WTC11 (cell line): ENCODE results near the gene SLC5A10. TPM values are rescaled to one million over a fixed set of nuclear protein-coding genes. Genes with fewer than 3 reads are reported as not detected.

Experiments
- ATAC-seq: fragments of 200-7000 bp; cut with Tn5 transposase; 2 replicates; pipeline ENCODE4 v1.10.0; 2021; ENCODE audit warnings: mild to moderate bottlenecking, moderate library complexity
- CTCF ChIA-PET: fragments of 300-600 bp; sonication (Branson Sonifier 250); formaldehyde crosslinking; loops from one replicate; lab custom pipeline; 2021; ENCODE audit warnings: antibody characterized with exemption; lab: Charles Lee
- POLR2A ChIA-PET: fragments of 350-600 bp; sonication (Branson Sonifier 250); formaldehyde crosslinking; loops from one replicate; lab custom pipeline; 2021; ENCODE audit warnings: antibody characterized with exemption; lab: Charles Lee
- DNase-seq: peaks from one replicate; pipeline ENCODE4 v3.0.0; 2021; ENCODE audit warnings: low spot score
- H3K27ac Mint-ChIP-seq: 2 replicates; pipeline ENCODE4 v1.8.0; 2021; ENCODE audit warnings: mixed read lengths
- H3K27me3 Mint-ChIP-seq: 2 replicates; pipeline ENCODE4 v1.8.0; 2021; ENCODE audit warnings: low read depth, mild to moderate bottlenecking, moderate library complexity, mixed read lengths
- H3K36me3 Mint-ChIP-seq: 2 replicates; pipeline ENCODE4 v1.8.0; 2021; ENCODE audit warnings: mixed read lengths
- H3K4me1 Mint-ChIP-seq: 2 replicates; pipeline ENCODE4 v1.8.0; 2022; ENCODE audit warnings: mixed read lengths
- H3K4me3 Mint-ChIP-seq: 2 replicates; pipeline ENCODE4 v1.8.0; 2021; ENCODE audit warnings: mild to moderate bottlenecking, moderate library complexity, mixed read lengths
- H3K9me3 Mint-ChIP-seq: 2 replicates; pipeline ENCODE4 v1.8.0; 2021; ENCODE audit warnings: mixed read lengths
- EMX1 ChIP-seq: fragments of 250-450 bp; sonication (Bioruptor Pico); IDR thresholded peaks from 2 replicates; pipeline ENCODE4 v1.8.0; 2021; ENCODE audit warnings: mild to moderate bottlenecking
- FOXP4 ChIP-seq: sonication (generic); formaldehyde crosslinking; IDR thresholded peaks from 2 replicates; pipeline ENCODE4 v1.8.0; 2022; ENCODE audit warnings: mild to moderate bottlenecking, missing genetic modification reagents
- GTF2I ChIP-seq: fragments of 250-450 bp; sonication (Bioruptor Pico); conservative IDR thresholded peaks from 2 replicates; pipeline ENCODE4 v1.4.0; 2021; ENCODE audit warnings: mild to moderate bottlenecking
- JAZF1 ChIP-seq: fragments of 250-450 bp; sonication (Bioruptor Pico); IDR thresholded peaks from 2 replicates; pipeline ENCODE4 v1.9.0; 2021; ENCODE audit warnings: moderate library complexity, mild to moderate bottlenecking, inconsistent platforms
- JUN ChIP-seq: sonication (generic); formaldehyde crosslinking; IDR thresholded peaks from 2 replicates; pipeline ENCODE4 v1.8.0; 2023; ENCODE audit warnings: mild to moderate bottlenecking, missing genetic modification reagents
- KAT7 ChIP-seq: sonication (generic); formaldehyde crosslinking; IDR thresholded peaks from 2 replicates; pipeline ENCODE4 v1.8.1; 2023; ENCODE audit warnings: missing genetic modification reagents, mild to moderate bottlenecking, borderline replicate concordance
- MXD4 ChIP-seq: fragments of 250-450 bp; sonication (Bioruptor Pico); IDR thresholded peaks from 2 replicates; pipeline ENCODE4 v1.8.0; 2021; ENCODE audit warnings: mild to moderate bottlenecking, moderate library complexity, borderline replicate concordance
- NFE2L1 ChIP-seq: sonication (generic); formaldehyde crosslinking; IDR thresholded peaks from 2 replicates; pipeline ENCODE4 v1.8.1; 2023; ENCODE audit warnings: missing genetic modification reagents
- SMAD4 ChIP-seq: sonication (generic); formaldehyde crosslinking; IDR thresholded peaks from 2 replicates; pipeline ENCODE4 v1.8.0; 2022; ENCODE audit warnings: mild to moderate bottlenecking, missing genetic modification reagents
- SP1 ChIP-seq: sonication (generic); formaldehyde crosslinking; conservative IDR thresholded peaks from 2 replicates; pipeline ENCODE4 v1.8.1; 2022; ENCODE audit warnings: missing genetic modification reagents
- ZNF219 ChIP-seq: sonication (generic); formaldehyde crosslinking; IDR thresholded peaks from 2 replicates; pipeline ENCODE4 v1.8.0; 2023; ENCODE audit warnings: missing genetic modification reagents, mild to moderate bottlenecking, borderline replicate concordance
- ZNF416 ChIP-seq: fragments of 250-450 bp; sonication (Bioruptor Pico); IDR thresholded peaks from 2 replicates; pipeline ENCODE4 v1.9.0; 2021; ENCODE audit warnings: mild to moderate bottlenecking, inconsistent platforms
- ZNF425 ChIP-seq: fragments of 250-450 bp; sonication (Bioruptor Pico); conservative IDR thresholded peaks from 2 replicates; pipeline ENCODE4 v1.9.0; 2021; ENCODE audit warnings: mild to moderate bottlenecking
- ZNF532 ChIP-seq: fragments of 250-450 bp; sonication (Bioruptor Pico); IDR thresholded peaks from 2 replicates; pipeline ENCODE4 v1.9.0; 2021; ENCODE audit warnings: mild to moderate bottlenecking, borderline replicate concordance
- total RNA-seq: library from RNA; stranded (reverse); gene quantifications from 3 replicates; pipeline ENCODE4 v1.2.3, GENCODE V29; 2021
- TF ChIP-seq, protein P1 (sequence below): sonication (generic); formaldehyde crosslinking; IDR thresholded peaks from 2 replicates; pipeline ENCODE4 v1.8.1; 2023; ENCODE audit warnings: mild to moderate bottlenecking, moderate library complexity, missing genetic modification reagents
- TF ChIP-seq, protein P2 (sequence below): sonication (generic); formaldehyde crosslinking; IDR thresholded peaks from 2 replicates; pipeline ENCODE4 v1.8.0; 2023; ENCODE audit warnings: mild to moderate bottlenecking, missing genetic modification reagents
- TF ChIP-seq, protein P3 (sequence below): fragments of 200-600 bp; IDR thresholded peaks from 2 replicates; pipeline ENCODE4 v1.8.0; 2022; ENCODE audit warnings: antibody characterized with exemption
- TF ChIP-seq, protein P4 (sequence below): sonication (generic); formaldehyde crosslinking; IDR thresholded peaks from 2 replicates; pipeline ENCODE4 v1.8.1; 2022; ENCODE audit warnings: mild to moderate bottlenecking, moderate library complexity, missing genetic modification reagents
- TF ChIP-seq, protein P5 (sequence below): sonication (generic); formaldehyde crosslinking; IDR thresholded peaks from 2 replicates; pipeline ENCODE4 v1.8.0; 2022; ENCODE audit warnings: mild to moderate bottlenecking, missing genetic modification reagents

Gene SLC5A10
- total RNA-seq, 1 experiment from 2014 or later: not detected

GRCh38 chr17:19013226-19013625 lies 61.3 kb downstream of the SLC5A10 start (continued):
- TF ChIP-seq NFE2L1: no peak
- TF ChIP-seq, protein P1, sequence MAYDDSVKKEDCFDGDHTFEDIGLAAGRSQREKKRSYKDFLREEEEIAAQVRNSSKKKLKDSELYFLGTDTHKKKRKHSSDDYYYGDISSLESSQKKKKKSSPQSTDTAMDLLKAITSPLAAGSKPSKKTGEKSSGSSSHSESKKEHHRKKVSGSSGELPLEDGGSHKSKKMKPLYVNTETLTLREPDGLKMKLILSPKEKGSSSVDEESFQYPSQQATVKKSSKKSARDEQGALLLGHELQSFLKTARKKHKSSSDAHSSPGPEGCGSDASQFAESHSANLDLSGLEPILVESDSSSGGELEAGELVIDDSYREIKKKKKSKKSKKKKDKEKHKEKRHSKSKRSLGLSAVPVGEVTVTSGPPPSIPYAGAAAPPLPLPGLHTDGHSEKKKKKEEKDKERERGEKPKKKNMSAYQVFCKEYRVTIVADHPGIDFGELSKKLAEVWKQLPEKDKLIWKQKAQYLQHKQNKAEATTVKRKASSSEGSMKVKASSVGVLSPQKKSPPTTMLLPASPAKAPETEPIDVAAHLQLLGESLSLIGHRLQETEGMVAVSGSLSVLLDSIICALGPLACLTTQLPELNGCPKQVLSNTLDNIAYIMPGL (CRISPR knock-in tag): no peak
- TF ChIP-seq, all 79 proteins: peak for 0

GRCh38 chr17:19013806-19014627 lies 62.1 kb downstream of the SLC5A10 start:
- H3K36me3 Mint-ChIP-seq: no peaks in the 10 kb centered on the region
- DNase-seq: no peak
- ChIA-PET POLR2A (no interaction called here), CTCF (no interaction called here)
- no peaks in the 10 kb centered on the region for H3K9me3 Mint-ChIP-seq
- no peak for ATAC-seq
- no peak overlapping the region for H3K4me3 Mint-ChIP-seq
- no peak overlapping the region for H3K27ac Mint-ChIP-seq
- H3K4me1 Mint-ChIP-seq: peaks cover 10% of the 10 kb centered on the region
- H3K27me3 Mint-ChIP-seq: no peaks in the 10 kb centered on the region; the same call in 1 of the 2 replicates
- TF ChIP-seq, protein P2, sequence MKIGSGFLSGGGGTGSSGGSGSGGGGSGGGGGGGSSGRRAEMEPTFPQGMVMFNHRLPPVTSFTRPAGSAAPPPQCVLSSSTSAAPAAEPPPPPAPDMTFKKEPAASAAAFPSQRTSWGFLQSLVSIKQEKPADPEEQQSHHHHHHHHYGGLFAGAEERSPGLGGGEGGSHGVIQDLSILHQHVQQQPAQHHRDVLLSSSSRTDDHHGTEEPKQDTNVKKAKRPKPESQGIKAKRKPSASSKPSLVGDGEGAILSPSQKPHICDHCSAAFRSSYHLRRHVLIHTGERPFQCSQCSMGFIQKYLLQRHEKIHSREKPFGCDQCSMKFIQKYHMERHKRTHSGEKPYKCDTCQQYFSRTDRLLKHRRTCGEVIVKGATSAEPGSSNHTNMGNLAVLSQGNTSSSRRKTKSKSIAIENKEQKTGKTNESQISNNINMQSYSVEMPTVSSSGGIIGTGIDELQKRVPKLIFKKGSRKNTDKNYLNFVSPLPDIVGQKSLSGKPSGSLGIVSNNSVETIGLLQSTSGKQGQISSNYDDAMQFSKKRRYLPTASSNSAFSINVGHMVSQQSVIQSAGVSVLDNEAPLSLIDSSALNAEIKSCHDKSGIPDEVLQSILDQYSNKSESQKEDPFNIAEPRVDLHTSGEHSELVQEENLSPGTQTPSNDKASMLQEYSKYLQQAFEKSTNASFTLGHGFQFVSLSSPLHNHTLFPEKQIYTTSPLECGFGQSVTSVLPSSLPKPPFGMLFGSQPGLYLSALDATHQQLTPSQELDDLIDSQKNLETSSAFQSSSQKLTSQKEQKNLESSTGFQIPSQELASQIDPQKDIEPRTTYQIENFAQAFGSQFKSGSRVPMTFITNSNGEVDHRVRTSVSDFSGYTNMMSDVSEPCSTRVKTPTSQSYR: no peak
- TF ChIP-seq MXD4 (CRISPR knock-in tag) (no peak), ZNF219 (CRISPR knock-in tag) (no peak), JAZF1 (no peak), KAT7 (CRISPR knock-in tag) (no peak), ZNF425 (no peak), FOXP4 (CRISPR knock-in tag) (no peak), JUN (CRISPR knock-in tag) (no peak), SP1 (CRISPR knock-in tag) (no peak), GTF2I (no peak), SMAD4 (CRISPR knock-in tag) (no peak), ZNF416 (CRISPR knock-in tag) (no peak), EMX1 (CRISPR knock-in tag) (no peak), ZNF532 (CRISPR knock-in tag) (no peak)
- TF ChIP-seq, protein P3, sequence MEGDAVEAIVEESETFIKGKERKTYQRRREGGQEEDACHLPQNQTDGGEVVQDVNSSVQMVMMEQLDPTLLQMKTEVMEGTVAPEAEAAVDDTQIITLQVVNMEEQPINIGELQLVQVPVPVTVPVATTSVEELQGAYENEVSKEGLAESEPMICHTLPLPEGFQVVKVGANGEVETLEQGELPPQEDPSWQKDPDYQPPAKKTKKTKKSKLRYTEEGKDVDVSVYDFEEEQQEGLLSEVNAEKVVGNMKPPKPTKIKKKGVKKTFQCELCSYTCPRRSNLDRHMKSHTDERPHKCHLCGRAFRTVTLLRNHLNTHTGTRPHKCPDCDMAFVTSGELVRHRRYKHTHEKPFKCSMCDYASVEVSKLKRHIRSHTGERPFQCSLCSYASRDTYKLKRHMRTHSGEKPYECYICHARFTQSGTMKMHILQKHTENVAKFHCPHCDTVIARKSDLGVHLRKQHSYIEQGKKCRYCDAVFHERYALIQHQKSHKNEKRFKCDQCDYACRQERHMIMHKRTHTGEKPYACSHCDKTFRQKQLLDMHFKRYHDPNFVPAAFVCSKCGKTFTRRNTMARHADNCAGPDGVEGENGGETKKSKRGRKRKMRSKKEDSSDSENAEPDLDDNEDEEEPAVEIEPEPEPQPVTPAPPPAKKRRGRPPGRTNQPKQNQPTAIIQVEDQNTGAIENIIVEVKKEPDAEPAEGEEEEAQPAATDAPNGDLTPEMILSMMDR: no peak
- TF ChIP-seq, protein P4, sequence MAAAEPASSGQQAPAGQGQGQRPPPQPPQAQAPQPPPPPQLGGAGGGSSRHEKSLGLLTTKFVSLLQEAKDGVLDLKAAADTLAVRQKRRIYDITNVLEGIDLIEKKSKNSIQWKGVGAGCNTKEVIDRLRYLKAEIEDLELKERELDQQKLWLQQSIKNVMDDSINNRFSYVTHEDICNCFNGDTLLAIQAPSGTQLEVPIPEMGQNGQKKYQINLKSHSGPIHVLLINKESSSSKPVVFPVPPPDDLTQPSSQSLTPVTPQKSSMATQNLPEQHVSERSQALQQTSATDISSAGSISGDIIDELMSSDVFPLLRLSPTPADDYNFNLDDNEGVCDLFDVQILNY: no peak
- TF ChIP-seq, protein P5, sequence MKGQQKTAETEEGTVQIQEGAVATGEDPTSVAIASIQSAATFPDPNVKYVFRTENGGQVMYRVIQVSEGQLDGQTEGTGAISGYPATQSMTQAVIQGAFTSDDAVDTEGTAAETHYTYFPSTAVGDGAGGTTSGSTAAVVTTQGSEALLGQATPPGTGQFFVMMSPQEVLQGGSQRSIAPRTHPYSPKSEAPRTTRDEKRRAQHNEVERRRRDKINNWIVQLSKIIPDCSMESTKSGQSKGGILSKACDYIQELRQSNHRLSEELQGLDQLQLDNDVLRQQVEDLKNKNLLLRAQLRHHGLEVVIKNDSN (CRISPR knock-in tag): no peak
